OCI-LY3 (cell line): Measurements from ENCODE around the gene ZGRF1.

Experiments
- EZH2phosphoT487 ChIP-seq: fragments of 200-600 bp; shearing (Covaris generic); IDR thresholded peaks from 2 replicates; pipeline ENCODE4 v1.6.1; 2018; ENCODE audit warnings: antibody characterized with exemption, mixed run types, low read depth
- TF ChIP-seq, protein P1 (sequence below): fragments of 200-600, 300-600 bp; sonication (generic); IDR thresholded peaks from 2 replicates; pipeline ENCODE4 v1.5.1; 2014; ENCODE audit warnings: antibody characterized with exemption, low read length, low read depth

DNA sequence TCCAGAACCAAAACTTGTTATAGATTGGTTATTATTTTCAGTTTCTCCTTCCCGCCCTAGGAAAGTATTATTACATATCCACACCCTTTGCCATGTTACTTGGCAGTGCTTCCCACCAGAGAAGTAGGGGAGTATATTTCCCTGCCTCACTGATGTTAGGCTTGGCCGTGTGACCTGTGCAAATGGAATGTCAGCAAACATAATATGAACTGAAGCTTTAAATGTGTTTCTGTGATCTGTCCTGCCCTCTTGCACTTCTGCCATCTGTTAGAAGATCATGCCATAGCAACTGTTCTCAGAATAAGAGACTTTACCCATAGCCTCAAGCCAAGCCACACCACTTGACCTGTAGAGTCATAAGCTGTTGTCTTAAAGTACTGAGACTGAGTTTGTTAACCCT lies 84.0 kb downstream of the ZGRF1 start:
- TF ChIP-seq, protein P1, sequence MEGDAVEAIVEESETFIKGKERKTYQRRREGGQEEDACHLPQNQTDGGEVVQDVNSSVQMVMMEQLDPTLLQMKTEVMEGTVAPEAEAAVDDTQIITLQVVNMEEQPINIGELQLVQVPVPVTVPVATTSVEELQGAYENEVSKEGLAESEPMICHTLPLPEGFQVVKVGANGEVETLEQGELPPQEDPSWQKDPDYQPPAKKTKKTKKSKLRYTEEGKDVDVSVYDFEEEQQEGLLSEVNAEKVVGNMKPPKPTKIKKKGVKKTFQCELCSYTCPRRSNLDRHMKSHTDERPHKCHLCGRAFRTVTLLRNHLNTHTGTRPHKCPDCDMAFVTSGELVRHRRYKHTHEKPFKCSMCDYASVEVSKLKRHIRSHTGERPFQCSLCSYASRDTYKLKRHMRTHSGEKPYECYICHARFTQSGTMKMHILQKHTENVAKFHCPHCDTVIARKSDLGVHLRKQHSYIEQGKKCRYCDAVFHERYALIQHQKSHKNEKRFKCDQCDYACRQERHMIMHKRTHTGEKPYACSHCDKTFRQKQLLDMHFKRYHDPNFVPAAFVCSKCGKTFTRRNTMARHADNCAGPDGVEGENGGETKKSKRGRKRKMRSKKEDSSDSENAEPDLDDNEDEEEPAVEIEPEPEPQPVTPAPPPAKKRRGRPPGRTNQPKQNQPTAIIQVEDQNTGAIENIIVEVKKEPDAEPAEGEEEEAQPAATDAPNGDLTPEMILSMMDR, result no peak
- no peak for TF ChIP-seq EZH2phosphoT487
